ENCODE data around the gene VPS13D.

GRCh38 chr1:12544357-12544756 is 314.5 kb downstream of the VPS13D start:
- TF ChIP-seq REST (IDR thresholded peaks at IDR 0.05; ENCODE audit: unreplicated experiment) (no peak), CTCF (conservative IDR thresholded peaks at IDR 0.05; ENCODE audit: low read depth in 2 of 2) (no peak), EZH2phosphoT487 (IDR thresholded peaks at IDR 0.05; ENCODE audit: unreplicated experiment) (no peak), EZH2 (IDR thresholded peaks at IDR 0.05; ENCODE audit: low read depth, unreplicated experiment) (no peak), POLR2AphosphoS5 (IDR thresholded peaks at IDR 0.05; ENCODE audit: low read depth) (no peak), ETS1 (IDR thresholded peaks at IDR 0.05) (no peak), NANOG (IDR thresholded peaks at IDR 0.05; ENCODE audit: borderline replicate concordance) (no peak), CREB1 (CRISPR knock-in tag; IDR thresholded peaks at IDR 0.05; ENCODE audit: low read depth) (no peak), ZNF114 (CRISPR knock-in tag; IDR thresholded peaks at IDR 0.05) (no peak), JUNB (IDR thresholded peaks at IDR 0.05; ENCODE audit: unreplicated experiment) (no peak), ZNF331 (CRISPR knock-in tag; IDR thresholded peaks at IDR 0.05; ENCODE audit: low read depth) (no peak), ZNF462 (CRISPR knock-in tag; IDR thresholded peaks at IDR 0.05) (no peak)

Measured in GM23338 (cell line).